8988T (cell line): ENCODE data around the gene ACYP2.

Source experiments
- DNase-seq: peaks from one replicate; pipeline ENCODE4 v3.0.0; 2011

Gene ACYP2

GRCh38 chr2:54330926-54331835, 215.8 kb downstream of the ACYP2 start:
- DNase-seq, result no peak

DNA sequence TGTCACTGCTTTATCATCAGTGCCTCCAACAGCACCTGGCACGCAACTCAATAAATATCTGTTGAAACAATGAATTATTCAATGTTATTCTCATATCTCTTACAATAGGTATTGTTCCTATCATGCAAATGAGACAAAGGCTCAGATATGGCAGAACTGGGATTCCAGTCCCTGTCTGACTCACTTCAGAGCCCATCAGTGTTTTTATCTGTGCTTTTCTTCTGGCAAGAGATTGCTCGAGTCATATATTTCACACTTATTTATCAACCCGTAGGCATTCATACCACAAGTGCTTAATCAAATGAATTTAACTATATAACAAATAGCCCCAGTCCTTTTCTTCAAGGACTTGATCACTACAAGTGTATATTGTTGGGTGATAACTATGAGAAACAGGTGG, 217.0 kb downstream of the ACYP2 start:
- no peak for DNase-seq

- DNase-seq, result no peak
Measured at GRCh38 chr2:54336136-54336976, 220.9 kb downstream of the ACYP2 start.

- no peak for DNase-seq
Measured at GRCh38 chr2:54336977-54337255, 221.5 kb downstream of the ACYP2 start.

GRCh38 chr2:54341656-54342055, 226.2 kb downstream of the ACYP2 start:
- no peak for DNase-seq

DNA sequence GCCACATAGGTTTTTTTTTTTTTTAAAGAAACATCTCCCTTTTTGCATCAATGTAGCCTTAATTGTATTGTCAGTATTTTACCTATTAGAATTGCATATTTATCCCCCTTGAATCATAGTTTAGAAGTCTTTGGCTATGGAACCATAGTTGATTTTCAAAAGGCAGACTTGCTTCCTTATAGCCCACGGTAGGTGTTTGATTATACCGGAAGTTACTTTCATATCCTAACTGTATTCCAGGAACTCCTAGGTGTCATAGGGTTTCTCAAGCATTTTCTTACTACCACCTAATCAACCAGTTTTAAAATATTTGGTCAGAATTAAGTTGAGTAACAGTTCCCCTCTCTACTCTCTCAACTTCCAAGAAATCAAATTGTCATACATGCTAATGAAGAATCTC, 227.2 kb downstream of the ACYP2 start:
- DNase-seq, result no peak

- no peak for DNase-seq
Measured at GRCh38 chr2:54347622-54348021, 232.2 kb downstream of the ACYP2 start.

DNA sequence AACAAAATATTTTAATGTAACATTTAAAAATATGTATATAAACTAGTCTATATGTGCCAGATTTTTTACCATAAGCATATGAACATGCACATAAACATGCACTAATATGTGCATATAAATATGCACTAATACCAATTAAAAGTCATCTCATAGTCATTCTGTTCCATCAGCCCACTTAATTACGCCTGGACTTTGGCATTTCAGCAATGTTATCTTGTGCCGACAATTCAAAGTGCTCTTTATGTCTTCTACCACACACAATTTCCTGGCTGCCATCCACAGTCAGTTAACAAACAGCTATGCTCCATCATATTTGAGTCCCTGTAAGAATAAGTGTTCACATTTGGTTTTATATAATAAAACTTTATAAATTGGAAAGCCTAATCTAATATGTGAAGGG, 233.2 kb downstream of the ACYP2 start:
- DNase-seq, result no peak

GRCh38 chr2:54350426-54350825, 235.0 kb downstream of the ACYP2 start:
- no peak for DNase-seq

GRCh38 chr2:54353216-54353615, 237.8 kb downstream of the ACYP2 start:
- DNase-seq, result no peak
